ENCODE measurements around the gene FOXP1.

DNA sequence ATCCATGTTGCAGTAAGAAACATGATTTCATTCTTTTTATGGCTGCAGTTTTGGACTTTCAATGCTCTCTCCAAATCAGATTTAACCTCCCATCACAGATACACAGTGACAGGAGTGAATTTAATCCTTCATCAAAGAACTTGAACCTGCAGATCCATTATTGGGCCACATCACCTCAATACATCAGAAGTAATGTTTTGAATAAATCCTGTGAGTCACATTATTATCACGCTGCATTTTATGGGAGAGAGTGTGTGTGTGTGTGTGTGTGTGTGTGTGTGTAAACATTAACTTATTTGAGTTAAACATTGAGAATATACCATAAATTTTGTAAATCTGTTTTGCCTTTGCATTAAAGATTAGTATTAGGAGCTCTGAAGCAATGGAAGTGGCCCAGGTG is 316.7 kb downstream of the FOXP1 start:
- TF ChIP-seq EZH2 (IDR thresholded peaks at IDR 0.05; ENCODE audit: borderline replicate concordance): no peak
- TF ChIP-seq CTCF (IDR thresholded peaks at IDR 0.05; ENCODE audit: poor library complexity): no peak
